Panc1 (cell line): ENCODE results near the gene ATP8B3. TPM values are rescaled to one million over a fixed set of nuclear protein-coding genes. Genes with fewer than 3 reads are reported as not detected.
A peak's percentile ranks its signal among the peaks of the same experiment; 100 is the strongest.

Experiments used
- ATAC-seq: fragments of 200-7000 bp; cut with Tn5 transposase; 2 replicates; pipeline ENCODE4 v1.9.1; 2020; ENCODE audit warnings: mild to moderate bottlenecking, moderate library complexity
- BruUV-seq: library from RNA; stranded (reverse); fragments of 400-500 nt; replicated peaks from 2 replicates; lab custom pipeline; 2021; lab: Mats Ljungman, UMichigan
- CTCF ChIA-PET: fragments of 300-600 bp; sonication (Branson Sonifier 250); formaldehyde crosslinking; loops from one replicate; lab custom pipeline; 2022; ENCODE audit warnings: antibody characterized with exemption; lab: Charles Lee
- POLR2A ChIA-PET: fragments of 300-600 bp; sonication (Branson Sonifier 250); formaldehyde crosslinking; loops from one replicate; lab custom pipeline; 2022; ENCODE audit warnings: antibody characterized with exemption; lab: Charles Lee
- DNase-seq: peaks from one replicate; pipeline ENCODE4 v3.0.0-alpha.2; 2010; ENCODE audit warnings: low read depth, low spot score
- H3K27ac ChIP-seq: 2 replicates; pipeline ENCODE4 v1.5.1; 2011; ENCODE audit warnings: mild to moderate bottlenecking, low read length, inconsistent platforms
- H3K27me3 ChIP-seq: fragments of 200-500 bp; sonication (Bioruptor generic); 2 replicates; pipeline ENCODE4 v1.6.0; 2014; ENCODE audit warnings: low read length, inconsistent platforms; ENCODE audit not compliant: control insufficient read depth, insufficient read depth
- H3K36me3 ChIP-seq: fragments of 200-500 bp; sonication (Bioruptor generic); 2 replicates; pipeline ENCODE4 v1.5.1; 2014; ENCODE audit warnings: inconsistent platforms, mild to moderate bottlenecking, low read length, moderate library complexity; ENCODE audit not compliant: control insufficient read depth, insufficient read depth
- H3K4me1 ChIP-seq: 2 replicates; pipeline ENCODE4 v1.5.1; 2011; ENCODE audit warnings: inconsistent platforms, mild to moderate bottlenecking, low read length, moderate library complexity; ENCODE audit not compliant: control insufficient read depth, insufficient read depth
- H3K4me3 ChIP-seq, 2 experiments: 2 replicates each; pipeline ENCODE4 v1.5.1; 2011 to 2012; ENCODE audit warnings: low read depth in 2 of 2, low read length in 2 of 2, mild to moderate bottlenecking in 2 of 2, inconsistent platforms in 1 of 2, moderate library complexity in 1 of 2
- H3K9me3 ChIP-seq: fragments of 200-500 bp; sonication (Bioruptor generic); 2 replicates; pipeline ENCODE4 v1.5.1; 2014; ENCODE audit warnings: low read depth, mild to moderate bottlenecking, inconsistent platforms, low read length, moderate library complexity; ENCODE audit not compliant: control insufficient read depth, insufficient read depth
- POLR2AphosphoS5 ChIP-seq: IDR thresholded peaks from 2 replicates; pipeline ENCODE4 v1.6.1; 2012; ENCODE audit warnings: mild to moderate bottlenecking, low read depth, low read length, moderate library complexity
- REST ChIP-seq, 2 experiments: IDR thresholded peaks; 2 replicates each; pipeline ENCODE4 v1.6.1; 2011 to 2012; ENCODE audit warnings: low read depth in 2 of 2, control low read depth in 1 of 2, low read length in 1 of 2, mild to moderate bottlenecking in 1 of 2, moderate library complexity in 1 of 2; ENCODE audit not compliant: insufficient read depth in 1 of 2
- SIN3A ChIP-seq: IDR thresholded peaks from 2 replicates; pipeline ENCODE4 v1.6.1; 2012; ENCODE audit warnings: low read depth, mild to moderate bottlenecking, low read length, moderate library complexity, borderline replicate concordance; ENCODE audit not compliant: insufficient read depth
- TCF7L2 ChIP-seq: IDR thresholded peaks from 2 replicates; pipeline ENCODE4 v1.6.1; 2011; ENCODE audit warnings: mild to moderate bottlenecking, low read depth, low read length, inconsistent platforms
- in situ Hi-C: cut with HindIII; loops from 2 replicates; pipeline ENCODE4 v1.10.0; 2016; ENCODE audit warnings: low sequenced_read_pairs, low pct_unique_long_range_greater_than_20kb
- intact Hi-C: fragments of 100-400 bp; cut with micrococcal nuclease; formaldehyde crosslinking; loops from one replicate; pipeline ENCODE4 v1.10.0; 2022; ENCODE audit not compliant: unreplicated experiment
- total RNA-seq: library from RNA; stranded (reverse); gene quantifications from one replicate; pipeline ENCODE4 v1.2.1, GENCODE V29; 2021; ENCODE audit not compliant: unreplicated experiment
- TF ChIP-seq, protein P1 (sequence below): fragments of 450-650 bp; IDR thresholded peaks from 2 replicates; pipeline ENCODE4 v1.5.1; 2017; ENCODE audit warnings: mild to moderate bottlenecking

Gene ATP8B3
- total RNA-seq, 1 experiment from 2014 or later, result 67.7 TPM

DNA sequence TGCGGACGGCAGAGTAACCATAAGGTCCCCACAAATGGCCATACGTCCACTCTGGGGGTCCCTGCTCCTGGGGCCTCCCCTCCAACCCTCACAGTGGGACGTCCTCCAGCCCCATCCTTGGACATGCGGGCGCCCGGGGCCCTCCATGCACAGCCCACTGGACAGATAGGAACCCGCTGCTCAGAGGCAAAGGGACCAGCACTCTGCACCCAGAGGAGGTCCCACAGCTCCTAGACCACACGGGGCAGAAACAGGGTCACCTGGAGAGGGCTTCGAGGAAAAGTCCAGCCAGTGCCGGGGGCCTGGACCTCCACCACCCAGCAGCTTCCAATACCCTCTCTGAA is 25.1 kb upstream of the ATP8B3 start:
- Histone ChIP-seq H3K4me3 (no peak overlapping the region), H3K36me3 (no peaks in the 10 kb centered on the region), H3K4me1 (peaks cover 24% of the 10 kb centered on the region), H3K9me3 (no peaks in the 10 kb centered on the region), H3K27ac (no peak overlapping the region), H3K27me3 (no peaks in the 10 kb centered on the region)
- in situ Hi-C loops, result no loop called here
- DNase-seq (no peak), ATAC-seq (0 out of 2 replicates have a peak, but pooled peaks have one; percentile 3)
- TF ChIP-seq SIN3A (no peak), REST (IDR thresholded peaks at IDR 0.05; ENCODE audit: insufficient read depth in 1 of 2, low read depth in 2 of 2, low read length in 1 of 2) (no peak), TCF7L2 (no peak), POLR2AphosphoS5 (no peak)
- TF ChIP-seq, protein P1, sequence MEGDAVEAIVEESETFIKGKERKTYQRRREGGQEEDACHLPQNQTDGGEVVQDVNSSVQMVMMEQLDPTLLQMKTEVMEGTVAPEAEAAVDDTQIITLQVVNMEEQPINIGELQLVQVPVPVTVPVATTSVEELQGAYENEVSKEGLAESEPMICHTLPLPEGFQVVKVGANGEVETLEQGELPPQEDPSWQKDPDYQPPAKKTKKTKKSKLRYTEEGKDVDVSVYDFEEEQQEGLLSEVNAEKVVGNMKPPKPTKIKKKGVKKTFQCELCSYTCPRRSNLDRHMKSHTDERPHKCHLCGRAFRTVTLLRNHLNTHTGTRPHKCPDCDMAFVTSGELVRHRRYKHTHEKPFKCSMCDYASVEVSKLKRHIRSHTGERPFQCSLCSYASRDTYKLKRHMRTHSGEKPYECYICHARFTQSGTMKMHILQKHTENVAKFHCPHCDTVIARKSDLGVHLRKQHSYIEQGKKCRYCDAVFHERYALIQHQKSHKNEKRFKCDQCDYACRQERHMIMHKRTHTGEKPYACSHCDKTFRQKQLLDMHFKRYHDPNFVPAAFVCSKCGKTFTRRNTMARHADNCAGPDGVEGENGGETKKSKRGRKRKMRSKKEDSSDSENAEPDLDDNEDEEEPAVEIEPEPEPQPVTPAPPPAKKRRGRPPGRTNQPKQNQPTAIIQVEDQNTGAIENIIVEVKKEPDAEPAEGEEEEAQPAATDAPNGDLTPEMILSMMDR, result no peak
- ChIA-PET CTCF (interaction anchor here (0.5 to 1.5 kb wide), 3 partner anchors 9 to 19 kb away, joined by 3 to 4 read pairs (median 3); no protein-coding TSS in a partner anchor), POLR2A (interaction anchor here (0.6 kb wide), 1 partner anchor 237 kb away, joined by 9 read pairs; no protein-coding TSS in a partner anchor)
- intact Hi-C loops, result no loop called here
- no TSS peak for BruUV-seq

- Histone ChIP-seq H3K27ac (no peak overlapping the region), H3K27me3 (no peaks in the 10 kb centered on the region), H3K4me3 (no peak overlapping the region), H3K4me1 (peaks cover 21% of the 10 kb centered on the region), H3K9me3 (no peaks in the 10 kb centered on the region), H3K36me3 (no peaks in the 10 kb centered on the region)
- intact Hi-C loops (no loop called here), in situ Hi-C loops (no loop called here)
- CTCF ChIA-PET, result interaction anchor here (0.6 kb wide), 2 partner anchors 9 to 289 kb away, joined by 3 to 4 read pairs; no protein-coding TSS in a partner anchor
- ATAC-seq (no peak), DNase-seq (no peak)
- POLR2A ChIA-PET, result no interaction called here
- no TSS peak for BruUV-seq
- TF ChIP-seq POLR2AphosphoS5 (no peak), SIN3A (no peak), TCF7L2 (no peak), REST (IDR thresholded peaks at IDR 0.05; ENCODE audit: insufficient read depth in 1 of 2, low read depth in 2 of 2, low read length in 1 of 2) (no peak)
- TF ChIP-seq, protein P1, result no peak
Observed at GRCh38 chr19:1836458-1837221, 24.6 kb upstream of the ATP8B3 start.
